Fibroblast of peridontal ligament (primary cell): ENCODE results near the gene GPC5.
"Not testable (repeated sequence)": the region's sequence is repeated elsewhere in the genome, so short reads cannot be mapped to it uniquely, and the experiment has no call there.

Experiments
- DNase-seq: peaks from one replicate; pipeline ENCODE4 v3.0.0-alpha.2; 2010; ENCODE audit errors: extremely low read depth

Gene GPC5

DNA sequence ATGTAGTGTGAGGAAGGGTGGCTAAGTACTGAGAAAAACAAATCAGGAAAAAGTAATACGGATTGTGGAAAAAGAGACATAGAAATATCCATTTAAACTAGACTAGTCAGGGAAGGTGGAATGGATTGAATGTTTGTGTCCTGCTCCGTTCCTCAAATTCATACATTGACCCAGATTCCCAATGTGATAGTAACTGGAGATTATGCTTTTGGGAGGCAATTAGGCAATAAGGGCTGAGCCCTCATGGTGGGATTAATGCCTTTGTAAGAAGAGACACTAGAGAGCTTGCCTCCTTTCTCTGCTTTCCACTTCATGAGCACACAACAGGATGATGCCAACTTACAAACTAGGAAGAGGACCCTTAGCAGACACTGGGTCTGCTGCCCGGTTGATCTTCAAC is 1063.0 kb downstream of the GPC5 start:
- no peak for DNase-seq

- no peak for DNase-seq
Observed at GRCh38 chr13:92461831-92462230, 1063.4 kb downstream of the GPC5 start.

- no peak for DNase-seq
Observed at GRCh38 chr13:92463134-92463533, 1064.7 kb downstream of the GPC5 start.

DNA sequence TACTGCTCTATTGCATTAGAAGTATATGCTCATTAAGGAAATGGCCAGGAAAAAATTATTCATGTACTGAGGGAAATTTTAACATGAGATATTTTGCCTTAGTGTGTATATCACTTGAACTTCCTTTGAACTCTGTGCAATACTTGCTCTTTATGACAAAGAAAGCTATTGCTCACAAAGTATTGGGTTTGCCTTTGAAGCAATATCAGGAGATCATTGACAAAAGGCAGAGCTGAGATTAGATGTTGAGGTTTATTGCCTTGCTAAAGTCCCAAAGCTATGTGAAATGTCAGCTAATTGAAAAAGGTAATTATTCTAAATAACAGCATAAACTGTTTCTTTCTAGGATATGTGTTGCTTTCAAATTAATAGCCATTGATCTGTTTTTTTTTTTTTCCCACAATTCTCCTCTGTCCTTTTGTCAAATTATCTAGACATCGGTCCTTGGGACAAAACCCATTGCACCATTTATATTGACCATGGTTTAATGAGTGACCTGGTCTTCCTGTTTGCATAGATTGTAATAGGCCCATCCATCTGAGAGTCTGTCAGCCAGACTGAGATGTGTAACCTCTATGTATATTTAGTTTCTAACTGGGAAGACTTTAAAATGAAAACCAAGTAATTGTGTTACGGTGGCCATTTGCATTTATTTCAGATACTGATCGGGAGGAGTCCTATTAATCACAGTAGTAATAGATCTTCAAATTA is 1075.5 kb downstream of the GPC5 start:
- DNase-seq = no peak

DNA sequence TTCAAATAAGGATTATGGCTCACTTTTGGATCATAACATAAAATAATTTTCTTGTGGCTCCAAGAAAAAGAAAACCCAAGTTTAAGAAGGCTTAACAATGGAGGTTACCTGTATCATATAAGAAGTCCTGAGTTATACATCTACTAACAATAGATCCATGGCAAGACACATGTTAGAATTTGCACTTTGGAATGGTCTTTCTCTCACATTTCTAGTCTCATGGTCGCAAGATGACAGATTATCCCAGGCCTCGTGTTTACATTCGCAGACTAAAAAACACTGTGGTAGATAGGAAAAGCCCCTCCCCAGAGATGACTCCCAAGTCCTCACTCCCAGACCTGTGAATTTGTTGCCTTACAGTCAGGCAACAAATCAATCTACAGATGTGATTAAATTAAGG is 1082.0 kb downstream of the GPC5 start:
- DNase-seq = no peak

DNA sequence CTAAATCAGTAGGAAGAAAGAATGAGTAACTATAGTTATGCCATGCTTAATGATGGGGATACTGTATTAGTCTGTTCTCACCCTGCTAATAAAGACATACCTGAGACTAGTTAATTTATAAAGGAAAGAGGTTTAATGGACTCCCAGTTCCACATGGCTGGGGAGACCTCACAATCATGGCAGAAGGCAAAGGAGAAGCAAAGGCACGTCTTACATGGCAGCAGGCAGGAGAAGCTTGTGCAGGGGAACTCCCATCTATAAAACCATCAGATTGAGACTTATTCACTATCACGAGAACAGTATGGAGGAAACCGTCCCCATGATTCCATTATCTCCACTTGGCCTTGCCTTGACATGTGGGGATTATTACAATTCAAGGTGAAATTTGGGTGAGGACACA is 1084.4 kb downstream of the GPC5 start:
- not testable (repeated sequence) for DNase-seq

- no peak for DNase-seq
Observed at GRCh38 chr13:92483894-92484293, 1085.5 kb downstream of the GPC5 start.

DNA sequence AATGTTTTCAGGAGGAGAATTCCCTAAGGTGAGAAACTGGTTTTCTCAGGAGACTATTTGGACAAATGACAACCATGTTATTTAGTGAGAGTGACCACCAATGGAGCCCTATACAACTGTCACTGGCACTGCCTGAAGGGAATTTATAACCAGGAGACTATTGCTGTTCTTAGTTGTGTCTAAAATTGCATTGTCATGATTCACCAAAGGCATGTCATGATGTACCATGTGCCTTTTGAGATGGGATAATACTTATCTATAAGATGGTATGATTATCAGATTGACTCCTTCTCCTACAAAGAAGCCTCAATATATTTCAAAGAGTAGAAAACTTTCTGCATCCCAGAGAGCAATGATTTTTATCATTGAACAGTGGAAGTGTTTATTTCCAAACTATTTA is 1088.8 kb downstream of the GPC5 start:
- DNase-seq = no peak

- no peak for DNase-seq
Observed at GRCh38 chr13:92488249-92488852, 1089.9 kb downstream of the GPC5 start.

DNA sequence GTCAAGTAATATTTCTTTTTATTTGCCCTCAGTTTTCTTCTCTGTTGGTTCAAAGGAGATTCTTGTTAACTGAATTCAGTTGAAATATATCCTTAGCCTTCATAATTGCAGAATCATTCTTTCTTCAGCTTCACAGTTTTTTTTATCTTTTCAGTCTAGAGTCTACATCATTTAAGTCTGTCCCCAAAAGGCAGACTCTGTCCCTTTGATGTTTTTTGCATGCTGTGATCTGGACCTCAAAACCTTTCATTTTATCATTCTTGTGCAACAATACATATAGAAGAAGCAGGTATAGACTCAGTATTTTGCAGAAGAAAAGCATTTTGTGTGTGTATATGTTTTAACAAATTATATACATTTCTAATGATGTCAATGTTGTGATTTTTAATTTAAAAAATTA is 1093.4 kb downstream of the GPC5 start:
- no peak for DNase-seq

DNA sequence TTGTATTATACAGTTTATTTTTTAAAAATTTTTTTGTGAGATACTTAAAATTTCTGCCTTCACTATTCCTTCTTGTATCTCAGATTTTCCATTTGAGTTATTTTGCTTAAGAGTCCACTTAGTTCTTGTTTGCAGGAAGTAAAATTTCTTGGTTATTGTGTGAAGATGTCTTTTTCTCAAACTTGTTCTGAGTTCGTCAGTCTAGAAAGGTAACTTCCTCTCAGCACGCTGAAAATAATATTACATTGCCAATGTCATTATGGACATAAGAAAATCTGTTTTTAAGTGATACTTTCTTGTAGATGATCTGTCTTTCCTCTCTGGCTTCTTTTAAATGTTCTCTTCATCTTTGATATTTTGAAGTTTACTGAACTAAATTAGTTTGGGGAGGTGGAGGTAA is 1096.5 kb downstream of the GPC5 start:
- DNase-seq = no peak

GRCh38 chr13:92500192-92500591 is 1101.8 kb downstream of the GPC5 start:
- no peak for DNase-seq

DNA sequence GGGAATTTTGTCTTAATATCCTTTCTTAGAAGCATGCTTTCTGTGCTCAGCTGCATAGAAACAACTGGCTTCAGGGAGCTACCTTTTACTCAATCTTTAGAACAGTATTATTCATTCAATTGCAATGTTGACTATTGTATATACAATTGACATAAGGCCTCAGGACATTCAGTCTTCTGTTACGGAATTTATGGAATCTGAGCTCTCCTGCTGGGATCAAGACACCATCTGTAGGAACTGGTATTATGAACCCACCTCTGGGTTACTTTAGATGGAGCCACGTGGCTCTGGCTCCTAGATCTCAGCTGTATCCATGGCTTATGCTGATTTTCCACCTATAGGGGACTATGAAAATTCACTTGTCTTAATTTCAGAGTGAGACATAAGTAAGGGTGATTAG is 1112.0 kb downstream of the GPC5 start:
- no peak for DNase-seq

DNA sequence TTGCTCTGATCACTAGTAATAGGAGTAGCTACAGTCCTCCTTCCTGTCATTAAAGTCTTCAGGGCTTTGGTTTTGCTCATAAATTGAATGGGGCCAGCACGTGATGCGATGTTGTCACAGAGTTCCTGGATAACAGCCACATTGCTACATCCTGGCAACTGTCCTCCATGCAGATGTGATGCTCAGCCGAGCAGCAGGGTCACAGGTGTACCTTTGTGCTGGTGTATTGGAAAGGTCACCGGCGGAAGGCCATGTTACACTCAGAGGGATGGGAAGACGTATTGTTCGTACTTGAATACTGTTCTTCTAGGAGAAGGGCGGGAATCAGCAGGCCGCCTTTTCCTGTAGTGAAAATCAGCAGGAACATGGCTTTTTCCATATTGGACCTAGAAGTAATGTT is 1114.4 kb downstream of the GPC5 start:
- DNase-seq = no peak

- no peak for DNase-seq
Observed at GRCh38 chr13:92513672-92514071, 1115.3 kb downstream of the GPC5 start.

GRCh38 chr13:92514420-92515125 is 1116.2 kb downstream of the GPC5 start:
- no peak for DNase-seq

DNA sequence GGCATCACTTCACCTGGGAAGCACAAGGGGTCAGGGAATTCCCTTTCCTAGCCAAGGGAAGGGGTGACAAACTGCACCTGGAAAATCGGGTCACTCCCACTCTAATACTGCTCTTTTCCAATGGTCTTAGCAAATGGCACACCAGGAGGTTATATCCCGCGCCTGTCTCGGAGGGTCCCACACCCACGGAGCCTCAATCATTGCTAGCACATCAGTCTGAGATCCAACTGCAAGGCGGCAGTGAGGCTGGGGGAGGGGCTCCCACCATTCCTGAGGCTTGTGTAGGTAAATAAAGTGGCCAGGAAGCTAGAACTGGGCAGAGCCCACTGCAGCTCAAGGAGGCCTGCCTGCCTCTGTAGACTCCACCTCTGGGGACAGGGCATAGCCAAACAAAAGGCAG is 1118.5 kb downstream of the GPC5 start:
- not testable (repeated sequence) for DNase-seq

- DNase-seq = not testable (repeated sequence)
Observed at GRCh38 chr13:92518622-92519021, 1120.2 kb downstream of the GPC5 start.

DNA sequence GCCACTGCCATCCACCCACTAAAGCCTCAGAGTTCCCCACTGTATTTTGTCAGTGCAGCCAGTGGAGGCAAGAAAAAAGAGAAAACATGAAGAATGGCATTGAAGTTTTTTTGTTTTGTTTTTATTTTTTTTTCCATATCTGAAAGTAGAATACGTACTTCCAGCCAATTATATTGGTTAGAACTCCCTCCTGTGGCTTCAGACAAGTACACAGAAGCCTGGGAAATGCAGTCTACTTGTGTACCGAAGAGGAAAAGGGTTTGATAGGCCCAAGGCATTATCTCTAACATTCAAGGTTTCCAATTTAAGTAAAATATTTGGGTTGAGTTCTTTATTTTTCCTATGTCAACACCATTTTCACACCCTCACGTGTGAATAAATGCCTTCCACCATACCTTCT is 1131.9 kb downstream of the GPC5 start:
- DNase-seq = no peak

GRCh38 chr13:92535222-92536006 is 1137.0 kb downstream of the GPC5 start:
- no peak for DNase-seq

GRCh38 chr13:92537471-92537870 is 1139.0 kb downstream of the GPC5 start:
- DNase-seq = no peak

GRCh38 chr13:92538164-92538563 is 1139.7 kb downstream of the GPC5 start:
- no peak for DNase-seq
